HepG2 (cell line): ENCODE measurements around the gene HEATR1. TPM values are rescaled to one million over a fixed set of nuclear protein-coding genes. Genes with fewer than 3 reads are reported as not detected.

Source experiments
- ARNT2 ChIP-seq: sonication (generic); formaldehyde crosslinking; IDR thresholded peaks from 2 replicates; pipeline ENCODE4 v1.8.0; 2022; ENCODE audit warnings: mild to moderate bottlenecking, low read depth, missing genetic modification reagents, moderate library complexity
- DNMT3B ChIP-seq: conservative IDR thresholded peaks from 2 replicates; pipeline ENCODE4 v1.6.1; 2016; ENCODE audit warnings: missing biosample characterization, control low read depth
- IRF2 ChIP-seq: IDR thresholded peaks from 2 replicates; pipeline ENCODE4 v1.6.1; 2018; ENCODE audit warnings: missing genetic modification reagents, missing compliant biosample characterization
- KAT8 ChIP-seq: IDR thresholded peaks from 2 replicates; pipeline ENCODE4 v1.6.1; 2016; ENCODE audit warnings: missing genetic modification reagents, missing compliant biosample characterization
- KDM6A ChIP-seq: IDR thresholded peaks from 2 replicates; pipeline ENCODE4 v1.6.1; 2016; ENCODE audit warnings: low read depth
- KMT2A ChIP-seq: sonication (generic); formaldehyde crosslinking; IDR thresholded peaks from 2 replicates; pipeline ENCODE4 v1.4.0; 2020; ENCODE audit warnings: missing genetic modification reagents
- MEF2D ChIP-seq: sonication (generic); formaldehyde crosslinking; IDR thresholded peaks from 2 replicates; pipeline ENCODE4 v1.5.1; 2020; ENCODE audit warnings: mild to moderate bottlenecking, missing genetic modification reagents
- MXD4 ChIP-seq: IDR thresholded peaks from 2 replicates; pipeline ENCODE4 v1.6.1; 2016; ENCODE audit warnings: mild to moderate bottlenecking, missing biosample characterization, missing genetic modification reagents
- RARA ChIP-seq: IDR thresholded peaks from 2 replicates; pipeline ENCODE4 v1.6.1; 2016; ENCODE audit warnings: missing genetic modification reagents, missing compliant biosample characterization
- RFX1 ChIP-seq: fragments of 450-650 bp; IDR thresholded peaks from 2 replicates; pipeline ENCODE4 v1.6.1; 2017
- SALL1 ChIP-seq: sonication (generic); formaldehyde crosslinking; IDR thresholded peaks from 2 replicates; pipeline ENCODE4 v1.8.0; 2022; ENCODE audit warnings: mild to moderate bottlenecking, missing genetic modification reagents
- SMAD9 ChIP-seq: sonication (generic); formaldehyde crosslinking; IDR thresholded peaks from 2 replicates; pipeline ENCODE4 v1.5.1; 2020; ENCODE audit warnings: mild to moderate bottlenecking, missing genetic modification reagents
- SMYD3 ChIP-seq: sonication (generic); formaldehyde crosslinking; IDR thresholded peaks from 2 replicates; pipeline ENCODE4 v1.8.1; 2023; ENCODE audit warnings: mild to moderate bottlenecking, missing genetic modification reagents
- SNAPC2 ChIP-seq: sonication (generic); formaldehyde crosslinking; IDR thresholded peaks from 2 replicates; pipeline ENCODE4 v1.8.1; 2022; ENCODE audit warnings: mild to moderate bottlenecking, missing genetic modification reagents
- SYNCRIP ChIP-seq: fragments of 200-400 bp; formaldehyde crosslinking; IDR thresholded peaks from 2 replicates; pipeline ENCODE4 v1.6.1; 2018; ENCODE audit warnings: mild to moderate bottlenecking, low read depth, low read length; ENCODE audit not compliant: insufficient read depth
- TAF1 ChIP-seq: sonication (generic); formaldehyde crosslinking; IDR thresholded peaks from 2 replicates; pipeline ENCODE4 v1.4.0; 2020; ENCODE audit warnings: missing genetic modification reagents
- U2AF2 ChIP-seq: fragments of 200-400 bp; formaldehyde crosslinking; IDR thresholded peaks from 2 replicates; pipeline ENCODE4 v1.6.1; 2017; ENCODE audit warnings: low read depth, mild to moderate bottlenecking, low read length
- ZBTB7A ChIP-seq: sonication (generic); formaldehyde crosslinking; IDR thresholded peaks from 2 replicates; pipeline ENCODE4 v1.8.0; 2022; ENCODE audit warnings: mild to moderate bottlenecking, missing genetic modification reagents
- ZNF225 ChIP-seq: sonication (generic); formaldehyde crosslinking; IDR thresholded peaks from 2 replicates; pipeline ENCODE4 v1.4.0; 2020; ENCODE audit warnings: mild to moderate bottlenecking, missing genetic modification reagents
- ZNF333 ChIP-seq: sonication (generic); formaldehyde crosslinking; IDR thresholded peaks from 2 replicates; pipeline ENCODE4 v1.4.0; 2020; ENCODE audit warnings: mild to moderate bottlenecking, missing genetic modification reagents, borderline replicate concordance
- ZNF383 ChIP-seq: sonication (generic); formaldehyde crosslinking; IDR thresholded peaks from 2 replicates; pipeline ENCODE4 v1.4.0; 2020; ENCODE audit warnings: missing genetic modification reagents, mild to moderate bottlenecking, borderline replicate concordance
- ZNF496 ChIP-seq: sonication (generic); formaldehyde crosslinking; IDR thresholded peaks from 2 replicates; pipeline ENCODE4 v1.8.1; 2023; ENCODE audit warnings: mild to moderate bottlenecking, moderate library complexity, missing genetic modification reagents; ENCODE audit not compliant: insufficient replicate concordance
- ZNF501 ChIP-seq: sonication (generic); formaldehyde crosslinking; IDR thresholded peaks from 2 replicates; pipeline ENCODE4 v1.5.1; 2020; ENCODE audit warnings: mild to moderate bottlenecking, moderate library complexity, missing genetic modification reagents
- ZNF670 ChIP-seq: sonication (generic); formaldehyde crosslinking; IDR thresholded peaks from 2 replicates; pipeline ENCODE4 v1.8.0; 2022; ENCODE audit warnings: mild to moderate bottlenecking, missing genetic modification reagents, borderline replicate concordance
- ZNF713 ChIP-seq: sonication (generic); formaldehyde crosslinking; IDR thresholded peaks from 2 replicates; pipeline ENCODE4 v1.4.0; 2020; ENCODE audit warnings: mild to moderate bottlenecking, missing genetic modification reagents
- ZNF83 ChIP-seq: sonication (generic); formaldehyde crosslinking; IDR thresholded peaks from 2 replicates; pipeline ENCODE4 v1.4.0; 2020; ENCODE audit warnings: missing genetic modification reagents, mild to moderate bottlenecking, borderline replicate concordance
- polyA plus RNA-seq, 8 experiments: library from polyadenylated mRNA; depleted of rRNA in 3 of 8; stranded (reverse) in 7 of 8; unstranded in 1 of 8; fragments of >200 nt; fragmentation: Illumina TruSeq in 4 of 8; extraction: Trizol in 4 of 8; gene quantifications; 2 replicates each; pipeline versions ENCODE4 v1.2.1 to v1.2.3, GENCODE V29; 2011 to 2016; ENCODE audit warnings: low read depth in 4 of 8, missing spikeins in 1 of 8, mixed read lengths in 1 of 8; ENCODE audit not compliant: insufficient read depth in 1 of 8
- total RNA-seq, 5 experiments: library from RNA; depleted of rRNA; stranded (reverse); fragments of >200 nt; fragmentation: Illumina TruSeq; extraction: Trizol; gene quantifications; 2 replicates each; pipeline ENCODE4 v1.2.3, GENCODE V29; 2016; ENCODE audit warnings: low read depth in 1 of 5
- TF ChIP-seq, protein P1 (sequence below): sonication (generic); formaldehyde crosslinking; IDR thresholded peaks from 2 replicates; pipeline ENCODE4 v1.5.0; 2020; ENCODE audit warnings: mild to moderate bottlenecking, missing genetic modification reagents
- TF ChIP-seq, protein P2 (sequence below): sonication (generic); formaldehyde crosslinking; IDR thresholded peaks from 2 replicates; pipeline ENCODE4 v1.4.0; 2020; ENCODE audit warnings: low read depth, mild to moderate bottlenecking, missing genetic modification reagents
- TF ChIP-seq, protein P3 (sequence below): sonication (generic); formaldehyde crosslinking; IDR thresholded peaks from 2 replicates; pipeline ENCODE4 v1.8.1; 2023; ENCODE audit warnings: mild to moderate bottlenecking, missing genetic modification reagents, borderline replicate concordance
- TF ChIP-seq, protein P4 (sequence below): sonication (generic); formaldehyde crosslinking; IDR thresholded peaks from 2 replicates; pipeline ENCODE4 v1.5.1; 2020; ENCODE audit warnings: missing genetic modification reagents, mild to moderate bottlenecking, borderline replicate concordance

HEATR1 gene
- total and polyA plus RNA-seq, 2 of the 13 experiments (the other 11 are each of a cell fraction or from before 2014, with no cell fraction given) = 10.2 to 45.8 TPM

DNA sequence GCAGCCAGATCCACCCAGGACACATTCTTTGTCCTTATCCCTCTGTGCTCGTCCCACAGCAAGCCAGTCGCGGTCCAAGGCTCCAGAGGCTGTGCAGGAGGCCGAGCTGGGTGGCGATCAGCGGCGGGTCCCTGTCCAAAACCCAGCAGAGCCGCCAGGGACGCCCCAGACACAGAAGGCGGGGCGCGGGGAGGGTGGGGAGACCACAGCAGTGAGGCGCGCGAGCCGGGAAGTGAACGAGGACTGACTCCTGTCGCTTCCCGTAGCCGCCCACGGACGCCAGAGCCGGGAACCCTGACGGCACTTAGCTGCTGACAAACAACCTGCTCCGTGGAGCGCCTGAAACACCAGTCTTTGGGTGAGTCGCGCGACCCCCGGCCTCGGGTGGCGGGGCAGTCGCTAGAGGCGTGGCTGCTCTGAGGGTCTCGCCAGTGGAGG lies 80.6 kb downstream of the HEATR1 start, which contains the start of gene LGALS8 (continued):
- TF ChIP-seq ZNF713 (CRISPR knock-in tag) (no peak), KMT2A (CRISPR knock-in tag) (no peak; the same call in 1 of the 2 replicates), SALL1 (CRISPR knock-in tag) (peak; percentile 45), TAF1 (CRISPR knock-in tag) (peak; percentile 42), ZNF501 (CRISPR knock-in tag) (no peak), MXD4 (CRISPR knock-in tag) (no peak), ZNF225 (CRISPR knock-in tag) (no peak; the same call in 1 of the 2 replicates), DNMT3B (CRISPR knock-in tag) (no peak), IRF2 (CRISPR knock-in tag) (no peak), KAT8 (no peak; the same call in none of the 2 replicates), ZNF383 (CRISPR knock-in tag) (no peak), ZNF333 (peak; percentile 47; the same call in 1 of the 2 replicates), MEF2D (CRISPR knock-in tag) (no peak), ZNF83 (CRISPR knock-in tag) (no peak), KDM6A (CRISPR knock-in tag) (no peak), SMYD3 (CRISPR knock-in tag) (peak; percentile 12; the same call in 1 of the 2 replicates), U2AF2 (no peak), RFX1 (no peak), ZNF670 (CRISPR knock-in tag) (peak; percentile 82), SMAD9 (CRISPR knock-in tag) (no peak), ZNF496 (CRISPR knock-in tag) (no peak), RARA (CRISPR knock-in tag) (no peak), ZBTB7A (CRISPR knock-in tag) (no peak), SNAPC2 (CRISPR knock-in tag) (no peak), ARNT2 (CRISPR knock-in tag) (no peak; the same call in 1 of the 2 replicates), SYNCRIP (no peak)
- TF ChIP-seq, protein P1, sequence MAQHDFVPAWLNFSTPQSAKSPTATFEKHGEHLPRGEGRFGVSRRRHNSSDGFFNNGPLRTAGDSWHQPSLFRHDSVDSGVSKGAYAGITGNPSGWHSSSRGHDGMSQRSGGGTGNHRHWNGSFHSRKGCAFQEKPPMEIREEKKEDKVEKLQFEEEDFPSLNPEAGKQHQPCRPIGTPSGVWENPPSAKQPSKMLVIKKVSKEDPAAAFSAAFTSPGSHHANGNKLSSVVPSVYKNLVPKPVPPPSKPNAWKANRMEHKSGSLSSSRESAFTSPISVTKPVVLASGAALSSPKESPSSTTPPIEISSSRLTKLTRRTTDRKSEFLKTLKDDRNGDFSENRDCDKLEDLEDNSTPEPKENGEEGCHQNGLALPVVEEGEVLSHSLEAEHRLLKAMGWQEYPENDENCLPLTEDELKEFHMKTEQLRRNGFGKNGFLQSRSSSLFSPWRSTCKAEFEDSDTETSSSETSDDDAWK (CRISPR knock-in tag) = no peak
- TF ChIP-seq, protein P2, sequence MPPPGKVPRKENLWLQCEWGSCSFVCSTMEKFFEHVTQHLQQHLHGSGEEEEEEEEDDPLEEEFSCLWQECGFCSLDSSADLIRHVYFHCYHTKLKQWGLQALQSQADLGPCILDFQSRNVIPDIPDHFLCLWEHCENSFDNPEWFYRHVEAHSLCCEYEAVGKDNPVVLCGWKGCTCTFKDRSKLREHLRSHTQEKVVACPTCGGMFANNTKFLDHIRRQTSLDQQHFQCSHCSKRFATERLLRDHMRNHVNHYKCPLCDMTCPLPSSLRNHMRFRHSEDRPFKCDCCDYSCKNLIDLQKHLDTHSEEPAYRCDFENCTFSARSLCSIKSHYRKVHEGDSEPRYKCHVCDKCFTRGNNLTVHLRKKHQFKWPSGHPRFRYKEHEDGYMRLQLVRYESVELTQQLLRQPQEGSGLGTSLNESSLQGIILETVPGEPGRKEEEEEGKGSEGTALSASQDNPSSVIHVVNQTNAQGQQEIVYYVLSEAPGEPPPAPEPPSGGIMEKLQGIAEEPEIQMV = no peak
- TF ChIP-seq, protein P3, sequence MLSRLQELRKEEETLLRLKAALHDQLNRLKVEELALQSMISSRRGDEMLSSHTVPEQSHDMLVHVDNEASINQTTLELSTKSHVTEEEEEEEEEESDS (CRISPR knock-in tag) = no peak
- TF ChIP-seq, protein P4, sequence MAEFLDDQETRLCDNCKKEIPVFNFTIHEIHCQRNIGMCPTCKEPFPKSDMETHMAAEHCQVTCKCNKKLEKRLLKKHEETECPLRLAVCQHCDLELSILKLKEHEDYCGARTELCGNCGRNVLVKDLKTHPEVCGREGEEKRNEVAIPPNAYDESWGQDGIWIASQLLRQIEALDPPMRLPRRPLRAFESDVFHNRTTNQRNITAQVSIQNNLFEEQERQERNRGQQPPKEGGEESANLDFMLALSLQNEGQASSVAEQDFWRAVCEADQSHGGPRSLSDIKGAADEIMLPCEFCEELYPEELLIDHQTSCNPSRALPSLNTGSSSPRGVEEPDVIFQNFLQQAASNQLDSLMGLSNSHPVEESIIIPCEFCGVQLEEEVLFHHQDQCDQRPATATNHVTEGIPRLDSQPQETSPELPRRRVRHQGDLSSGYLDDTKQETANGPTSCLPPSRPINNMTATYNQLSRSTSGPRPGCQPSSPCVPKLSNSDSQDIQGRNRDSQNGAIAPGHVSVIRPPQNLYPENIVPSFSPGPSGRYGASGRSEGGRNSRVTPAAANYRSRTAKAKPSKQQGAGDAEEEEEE (CRISPR knock-in tag) = no peak
